HEK293 (cell line): Measurements from ENCODE around the gene IRS1.

Experiments
- BCL11A ChIP-seq: fragments of 450-650 bp; formaldehyde crosslinking; IDR thresholded peaks from 2 replicates; pipeline ENCODE4 v1.5.1; 2016; ENCODE audit warnings: low read depth, missing biosample characterization, missing genetic modification characterization
- FEZF1 ChIP-seq: fragments of 450-650 bp; formaldehyde crosslinking; IDR thresholded peaks from 2 replicates; pipeline ENCODE4 v1.5.1; 2016; ENCODE audit warnings: missing biosample characterization, missing genetic modification characterization
- GFI1B ChIP-seq: fragments of 450-650 bp; formaldehyde crosslinking; IDR thresholded peaks from 2 replicates; pipeline ENCODE4 v1.5.1; 2016; ENCODE audit warnings: missing biosample characterization, missing genetic modification characterization
- GLIS2 ChIP-seq: fragments of 450-650 bp; formaldehyde crosslinking; IDR thresholded peaks from 2 replicates; pipeline ENCODE4 v1.5.1; 2016; ENCODE audit warnings: missing biosample characterization, missing genetic modification characterization
- KLF8 ChIP-seq: fragments of 450-650 bp; formaldehyde crosslinking; IDR thresholded peaks from 2 replicates; pipeline ENCODE4 v1.5.1; 2016; ENCODE audit warnings: missing biosample characterization, missing genetic modification characterization
- OSR2 ChIP-seq: fragments of 450-650 bp; formaldehyde crosslinking; IDR thresholded peaks from 2 replicates; pipeline ENCODE4 v1.5.1; 2016; ENCODE audit warnings: missing biosample characterization, missing genetic modification characterization
- RBAK ChIP-seq: fragments of 450-650 bp; formaldehyde crosslinking; IDR thresholded peaks from 2 replicates; pipeline ENCODE4 v1.5.1; 2016; ENCODE audit warnings: missing biosample characterization, missing genetic modification characterization
- TRIM28 ChIP-seq: IDR thresholded peaks from 2 replicates; pipeline ENCODE4 v1.6.1; 2011; ENCODE audit warnings: low read length, control low read depth, borderline replicate concordance
- ZBTB17 ChIP-seq: fragments of 450-650 bp; formaldehyde crosslinking; IDR thresholded peaks from 2 replicates; pipeline ENCODE4 v1.5.1; 2016; ENCODE audit warnings: missing biosample characterization, missing genetic modification characterization
- ZEB2 ChIP-seq: fragments of 450-650 bp; formaldehyde crosslinking; IDR thresholded peaks from 2 replicates; pipeline ENCODE4 v1.5.1; 2016; ENCODE audit warnings: missing biosample characterization, missing genetic modification characterization
- ZFP3 ChIP-seq: fragments of 450-650 bp; formaldehyde crosslinking; IDR thresholded peaks from 2 replicates; pipeline ENCODE4 v1.5.1; 2016; ENCODE audit warnings: low read depth, missing biosample characterization, missing genetic modification characterization
- ZFP41 ChIP-seq: fragments of 450-650 bp; formaldehyde crosslinking; IDR thresholded peaks from 2 replicates; pipeline ENCODE4 v1.5.1; 2016; ENCODE audit warnings: missing biosample characterization, missing genetic modification characterization, borderline replicate concordance
- ZIC2 ChIP-seq: fragments of 450-650 bp; formaldehyde crosslinking; IDR thresholded peaks from 2 replicates; pipeline ENCODE4 v1.5.1; 2016; ENCODE audit warnings: missing biosample characterization, missing genetic modification characterization
- ZNF121 ChIP-seq: fragments of 450-650 bp; formaldehyde crosslinking; IDR thresholded peaks from 2 replicates; pipeline ENCODE4 v1.5.1; 2016; ENCODE audit warnings: missing biosample characterization, missing genetic modification characterization
- ZNF132 ChIP-seq: fragments of 450-650 bp; formaldehyde crosslinking; IDR thresholded peaks from 2 replicates; pipeline ENCODE4 v1.5.1; 2017; ENCODE audit warnings: missing biosample characterization, missing genetic modification characterization, borderline replicate concordance
- ZNF138 ChIP-seq: fragments of 450-650 bp; formaldehyde crosslinking; IDR thresholded peaks from 2 replicates; pipeline ENCODE4 v1.5.1; 2016; ENCODE audit warnings: missing biosample characterization, missing genetic modification characterization, borderline replicate concordance
- ZNF23 ChIP-seq: fragments of 450-650 bp; formaldehyde crosslinking; IDR thresholded peaks from 2 replicates; pipeline ENCODE4 v1.5.1; 2016; ENCODE audit warnings: missing biosample characterization, missing genetic modification characterization, borderline replicate concordance
- ZNF24 ChIP-seq: fragments of 450-650 bp; formaldehyde crosslinking; IDR thresholded peaks from 2 replicates; pipeline ENCODE4 v1.5.1; 2016; ENCODE audit warnings: missing biosample characterization, missing genetic modification characterization
- ZNF366 ChIP-seq: fragments of 450-650 bp; formaldehyde crosslinking; conservative IDR thresholded peaks from 2 replicates; pipeline ENCODE4 v1.5.1; 2016; ENCODE audit warnings: missing biosample characterization, missing genetic modification characterization
- ZNF37A ChIP-seq: fragments of 450-650 bp; IDR thresholded peaks from 2 replicates; pipeline ENCODE4 v1.5.1; 2018; ENCODE audit warnings: missing biosample characterization, missing genetic modification characterization
- ZNF394 ChIP-seq: fragments of 450-650 bp; formaldehyde crosslinking; IDR thresholded peaks from 2 replicates; pipeline ENCODE4 v1.5.1; 2016; ENCODE audit warnings: missing biosample characterization, missing genetic modification characterization, mild to moderate bottlenecking, moderate library complexity, borderline replicate concordance
- ZNF473 ChIP-seq: fragments of 450-650 bp; formaldehyde crosslinking; IDR thresholded peaks from 2 replicates; pipeline ENCODE4 v1.5.1; 2017; ENCODE audit warnings: missing biosample characterization, missing genetic modification characterization
- ZNF530 ChIP-seq: fragments of 450-650 bp; formaldehyde crosslinking; IDR thresholded peaks from 2 replicates; pipeline ENCODE4 v1.5.1; 2016; ENCODE audit warnings: low read depth, missing biosample characterization, missing genetic modification characterization
- ZNF571 ChIP-seq: fragments of 450-650 bp; formaldehyde crosslinking; IDR thresholded peaks from 2 replicates; pipeline ENCODE4 v1.5.0; 2017; ENCODE audit warnings: missing biosample characterization, missing genetic modification characterization
- ZNF585B ChIP-seq: fragments of 450-650 bp; formaldehyde crosslinking; IDR thresholded peaks from 2 replicates; pipeline ENCODE4 v1.5.1; 2016; ENCODE audit warnings: missing biosample characterization, missing genetic modification characterization
- ZNF629 ChIP-seq: fragments of 450-650 bp; formaldehyde crosslinking; IDR thresholded peaks from 2 replicates; pipeline ENCODE4 v1.5.1; 2017; ENCODE audit warnings: missing biosample characterization, missing genetic modification characterization
- ZNF654 ChIP-seq: fragments of 450-650 bp; formaldehyde crosslinking; IDR thresholded peaks from 2 replicates; pipeline ENCODE4 v1.5.1; 2016; ENCODE audit warnings: low read depth, missing biosample characterization, missing genetic modification characterization
- ZNF677 ChIP-seq: fragments of 450-650 bp; IDR thresholded peaks from 2 replicates; pipeline ENCODE4 v1.5.0; 2018; ENCODE audit warnings: missing biosample characterization, mild to moderate bottlenecking, missing genetic modification characterization, moderate library complexity
- ZNF785 ChIP-seq: fragments of 450-650 bp; formaldehyde crosslinking; IDR thresholded peaks from 2 replicates; pipeline ENCODE4 v1.5.1; 2016; ENCODE audit warnings: missing biosample characterization, missing genetic modification characterization
- ZNF792 ChIP-seq: fragments of 450-650 bp; formaldehyde crosslinking; IDR thresholded peaks from 2 replicates; pipeline ENCODE4 v1.5.1; 2016; ENCODE audit warnings: missing biosample characterization, missing genetic modification characterization
- TF ChIP-seq, protein P1 (sequence below): fragments of 450-650 bp; formaldehyde crosslinking; IDR thresholded peaks from 2 replicates; pipeline ENCODE4 v1.5.1; 2016; ENCODE audit warnings: missing biosample characterization, missing genetic modification characterization
- TF ChIP-seq, protein P2 (sequence below): fragments of 450-650 bp; formaldehyde crosslinking; IDR thresholded peaks from 2 replicates; pipeline ENCODE4 v1.5.1; 2016; ENCODE audit warnings: missing biosample characterization, missing genetic modification characterization
- TF ChIP-seq, protein P3 (sequence below): fragments of 450-650 bp; formaldehyde crosslinking; IDR thresholded peaks from 2 replicates; pipeline ENCODE4 v1.5.1; 2016; ENCODE audit warnings: missing biosample characterization, missing genetic modification characterization
- TF ChIP-seq, protein P4 (sequence below): fragments of 450-650 bp; formaldehyde crosslinking; IDR thresholded peaks from 2 replicates; pipeline ENCODE4 v1.5.1; 2017; ENCODE audit warnings: missing biosample characterization, mild to moderate bottlenecking, missing genetic modification characterization, moderate library complexity
- TF ChIP-seq, protein P5 (sequence below): fragments of 450-650 bp; formaldehyde crosslinking; IDR thresholded peaks from 2 replicates; pipeline ENCODE4 v1.5.1; 2017; ENCODE audit warnings: missing biosample characterization, missing genetic modification characterization

IRS1 gene

DNA sequence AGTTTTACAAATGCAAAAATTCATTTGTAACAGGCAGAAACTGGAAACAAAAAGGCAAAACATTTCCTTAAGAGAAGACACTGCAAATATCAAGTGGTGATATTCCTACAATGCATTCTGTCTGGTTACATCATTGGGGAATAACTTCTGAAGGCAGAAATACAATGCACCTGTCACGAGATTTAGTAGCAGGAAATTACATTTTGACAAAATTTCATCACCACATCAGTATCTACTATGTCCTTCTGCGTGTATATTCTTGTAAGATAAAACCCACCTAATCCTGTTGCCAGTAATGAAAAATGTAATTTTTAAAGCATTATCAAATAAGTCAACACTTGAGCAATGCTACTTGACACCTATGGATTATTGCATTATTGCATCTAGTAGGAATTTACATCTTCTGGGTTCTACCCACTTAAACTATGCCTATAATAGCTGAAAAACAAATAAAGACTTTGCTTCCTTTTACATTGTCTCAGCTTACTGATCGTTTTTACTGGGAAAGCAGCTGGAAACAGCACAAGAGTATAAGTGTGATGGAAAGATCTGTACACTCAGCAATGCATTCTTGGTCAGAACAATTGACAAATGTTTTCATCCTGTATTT is 59.5 kb downstream of the IRS1 start (continued):
- TF ChIP-seq ZNF37A (no peak), GLIS2 (tag by site-specific recombination) (no peak), TRIM28 (no peak), ZNF654 (tag by site-specific recombination) (peak; percentile 13; the same call in 1 of the 2 replicates), OSR2 (tag by site-specific recombination) (peak; percentile 72), ZNF473 (tag by site-specific recombination) (no peak), ZNF785 (no peak), ZNF792 (tag by site-specific recombination) (no peak), ZFP3 (tag by site-specific recombination) (no peak), FEZF1 (tag by site-specific recombination) (peak; percentile 47; the same call in 1 of the 2 replicates), ZNF23 (tag by site-specific recombination) (no peak), ZNF366 (tag by site-specific recombination) (peak; percentile 83), ZNF24 (tag by site-specific recombination) (0 out of 2 replicates have a peak, but pooled peaks have one; percentile 56), ZNF132 (tag by site-specific recombination) (no peak), ZBTB17 (tag by site-specific recombination) (peak; percentile 73), ZNF121 (tag by site-specific recombination) (no peak), ZNF394 (tag by site-specific recombination) (peak; percentile 25; the same call in 1 of the 2 replicates), ZNF629 (peak; percentile 93), ZFP41 (tag by site-specific recombination) (no peak), ZNF138 (tag by site-specific recombination) (no peak), ZNF585B (tag by site-specific recombination) (no peak), RBAK (tag by site-specific recombination) (no peak), ZNF677 (no peak), ZNF530 (tag by site-specific recombination) (no peak), ZIC2 (tag by site-specific recombination) (no peak), GFI1B (tag by site-specific recombination) (0 out of 2 replicates have a peak, but pooled peaks have one; percentile 23), ZNF571 (tag by site-specific recombination) (no peak), KLF8 (tag by site-specific recombination) (peak; percentile 84), ZEB2 (tag by site-specific recombination) (0 out of 2 replicates have a peak, but pooled peaks have one; percentile 25), BCL11A (peak; percentile 82)
- TF ChIP-seq, protein P1, sequence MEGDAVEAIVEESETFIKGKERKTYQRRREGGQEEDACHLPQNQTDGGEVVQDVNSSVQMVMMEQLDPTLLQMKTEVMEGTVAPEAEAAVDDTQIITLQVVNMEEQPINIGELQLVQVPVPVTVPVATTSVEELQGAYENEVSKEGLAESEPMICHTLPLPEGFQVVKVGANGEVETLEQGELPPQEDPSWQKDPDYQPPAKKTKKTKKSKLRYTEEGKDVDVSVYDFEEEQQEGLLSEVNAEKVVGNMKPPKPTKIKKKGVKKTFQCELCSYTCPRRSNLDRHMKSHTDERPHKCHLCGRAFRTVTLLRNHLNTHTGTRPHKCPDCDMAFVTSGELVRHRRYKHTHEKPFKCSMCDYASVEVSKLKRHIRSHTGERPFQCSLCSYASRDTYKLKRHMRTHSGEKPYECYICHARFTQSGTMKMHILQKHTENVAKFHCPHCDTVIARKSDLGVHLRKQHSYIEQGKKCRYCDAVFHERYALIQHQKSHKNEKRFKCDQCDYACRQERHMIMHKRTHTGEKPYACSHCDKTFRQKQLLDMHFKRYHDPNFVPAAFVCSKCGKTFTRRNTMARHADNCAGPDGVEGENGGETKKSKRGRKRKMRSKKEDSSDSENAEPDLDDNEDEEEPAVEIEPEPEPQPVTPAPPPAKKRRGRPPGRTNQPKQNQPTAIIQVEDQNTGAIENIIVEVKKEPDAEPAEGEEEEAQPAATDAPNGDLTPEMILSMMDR (tag by site-specific recombination), result no peak
- TF ChIP-seq, protein P2, sequence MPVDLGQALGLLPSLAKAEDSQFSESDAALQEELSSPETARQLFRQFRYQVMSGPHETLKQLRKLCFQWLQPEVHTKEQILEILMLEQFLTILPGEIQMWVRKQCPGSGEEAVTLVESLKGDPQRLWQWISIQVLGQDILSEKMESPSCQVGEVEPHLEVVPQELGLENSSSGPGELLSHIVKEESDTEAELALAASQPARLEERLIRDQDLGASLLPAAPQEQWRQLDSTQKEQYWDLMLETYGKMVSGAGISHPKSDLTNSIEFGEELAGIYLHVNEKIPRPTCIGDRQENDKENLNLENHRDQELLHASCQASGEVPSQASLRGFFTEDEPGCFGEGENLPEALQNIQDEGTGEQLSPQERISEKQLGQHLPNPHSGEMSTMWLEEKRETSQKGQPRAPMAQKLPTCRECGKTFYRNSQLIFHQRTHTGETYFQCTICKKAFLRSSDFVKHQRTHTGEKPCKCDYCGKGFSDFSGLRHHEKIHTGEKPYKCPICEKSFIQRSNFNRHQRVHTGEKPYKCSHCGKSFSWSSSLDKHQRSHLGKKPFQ (tag by site-specific recombination), result no peak
- TF ChIP-seq, protein P3, sequence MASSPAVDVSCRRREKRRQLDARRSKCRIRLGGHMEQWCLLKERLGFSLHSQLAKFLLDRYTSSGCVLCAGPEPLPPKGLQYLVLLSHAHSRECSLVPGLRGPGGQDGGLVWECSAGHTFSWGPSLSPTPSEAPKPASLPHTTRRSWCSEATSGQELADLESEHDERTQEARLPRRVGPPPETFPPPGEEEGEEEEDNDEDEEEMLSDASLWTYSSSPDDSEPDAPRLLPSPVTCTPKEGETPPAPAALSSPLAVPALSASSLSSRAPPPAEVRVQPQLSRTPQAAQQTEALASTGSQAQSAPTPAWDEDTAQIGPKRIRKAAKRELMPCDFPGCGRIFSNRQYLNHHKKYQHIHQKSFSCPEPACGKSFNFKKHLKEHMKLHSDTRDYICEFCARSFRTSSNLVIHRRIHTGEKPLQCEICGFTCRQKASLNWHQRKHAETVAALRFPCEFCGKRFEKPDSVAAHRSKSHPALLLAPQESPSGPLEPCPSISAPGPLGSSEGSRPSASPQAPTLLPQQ (tag by site-specific recombination), result peak; percentile 33; the same call in 1 of the 2 replicates
- TF ChIP-seq, protein P4, sequence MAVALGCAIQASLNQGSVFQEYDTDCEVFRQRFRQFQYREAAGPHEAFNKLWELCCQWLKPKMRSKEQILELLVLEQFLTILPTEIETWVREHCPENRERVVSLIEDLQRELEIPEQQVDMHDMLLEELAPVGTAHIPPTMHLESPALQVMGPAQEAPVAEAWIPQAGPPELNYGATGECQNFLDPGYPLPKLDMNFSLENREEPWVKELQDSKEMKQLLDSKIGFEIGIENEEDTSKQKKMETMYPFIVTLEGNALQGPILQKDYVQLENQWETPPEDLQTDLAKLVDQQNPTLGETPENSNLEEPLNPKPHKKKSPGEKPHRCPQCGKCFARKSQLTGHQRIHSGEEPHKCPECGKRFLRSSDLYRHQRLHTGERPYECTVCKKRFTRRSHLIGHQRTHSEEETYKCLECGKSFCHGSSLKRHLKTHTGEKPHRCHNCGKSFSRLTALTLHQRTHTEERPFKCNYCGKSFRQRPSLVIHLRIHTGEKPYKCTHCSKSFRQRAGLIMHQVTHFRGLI (tag by site-specific recombination), result no peak
- TF ChIP-seq, protein P5, sequence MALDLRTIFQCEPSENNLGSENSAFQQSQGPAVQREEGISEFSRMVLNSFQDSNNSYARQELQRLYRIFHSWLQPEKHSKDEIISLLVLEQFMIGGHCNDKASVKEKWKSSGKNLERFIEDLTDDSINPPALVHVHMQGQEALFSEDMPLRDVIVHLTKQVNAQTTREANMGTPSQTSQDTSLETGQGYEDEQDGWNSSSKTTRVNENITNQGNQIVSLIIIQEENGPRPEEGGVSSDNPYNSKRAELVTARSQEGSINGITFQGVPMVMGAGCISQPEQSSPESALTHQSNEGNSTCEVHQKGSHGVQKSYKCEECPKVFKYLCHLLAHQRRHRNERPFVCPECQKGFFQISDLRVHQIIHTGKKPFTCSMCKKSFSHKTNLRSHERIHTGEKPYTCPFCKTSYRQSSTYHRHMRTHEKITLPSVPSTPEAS (tag by site-specific recombination), result no peak
